HL-60/S4 treated with phorbol 12-myristate 13-acetate at 8.2 ng/mL for 4 days and 3 days (cell line): Measurements from ENCODE around the gene DHTKD1.

Experiments used
- in situ Hi-C: fragments of 300-500 bp; cut with MboI; formaldehyde crosslinking; loops from 2 replicates; pipeline ENCODE4 v1.15.0; 2022; ENCODE audit warnings: low sequenced_read_pairs

DHTKD1 gene, protein sequence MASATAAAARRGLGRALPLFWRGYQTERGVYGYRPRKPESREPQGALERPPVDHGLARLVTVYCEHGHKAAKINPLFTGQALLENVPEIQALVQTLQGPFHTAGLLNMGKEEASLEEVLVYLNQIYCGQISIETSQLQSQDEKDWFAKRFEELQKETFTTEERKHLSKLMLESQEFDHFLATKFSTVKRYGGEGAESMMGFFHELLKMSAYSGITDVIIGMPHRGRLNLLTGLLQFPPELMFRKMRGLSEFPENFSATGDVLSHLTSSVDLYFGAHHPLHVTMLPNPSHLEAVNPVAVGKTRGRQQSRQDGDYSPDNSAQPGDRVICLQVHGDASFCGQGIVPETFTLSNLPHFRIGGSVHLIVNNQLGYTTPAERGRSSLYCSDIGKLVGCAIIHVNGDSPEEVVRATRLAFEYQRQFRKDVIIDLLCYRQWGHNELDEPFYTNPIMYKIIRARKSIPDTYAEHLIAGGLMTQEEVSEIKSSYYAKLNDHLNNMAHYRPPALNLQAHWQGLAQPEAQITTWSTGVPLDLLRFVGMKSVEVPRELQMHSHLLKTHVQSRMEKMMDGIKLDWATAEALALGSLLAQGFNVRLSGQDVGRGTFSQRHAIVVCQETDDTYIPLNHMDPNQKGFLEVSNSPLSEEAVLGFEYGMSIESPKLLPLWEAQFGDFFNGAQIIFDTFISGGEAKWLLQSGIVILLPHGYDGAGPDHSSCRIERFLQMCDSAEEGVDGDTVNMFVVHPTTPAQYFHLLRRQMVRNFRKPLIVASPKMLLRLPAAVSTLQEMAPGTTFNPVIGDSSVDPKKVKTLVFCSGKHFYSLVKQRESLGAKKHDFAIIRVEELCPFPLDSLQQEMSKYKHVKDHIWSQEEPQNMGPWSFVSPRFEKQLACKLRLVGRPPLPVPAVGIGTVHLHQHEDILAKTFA

GRCh38 chr10:12068449-12069269, at the start of gene DHTKD1:
Gene DHTKD1 (plus strand): TSS chr10:12068954. CDS start chr10:12069034, 80 bp downstream.
- in situ Hi-C loops, result no loop called here

GRCh38 chr10:12019283-12019971, 49.3 kb upstream of the DHTKD1 start:
- in situ Hi-C loops, result no loop called here

DNA sequence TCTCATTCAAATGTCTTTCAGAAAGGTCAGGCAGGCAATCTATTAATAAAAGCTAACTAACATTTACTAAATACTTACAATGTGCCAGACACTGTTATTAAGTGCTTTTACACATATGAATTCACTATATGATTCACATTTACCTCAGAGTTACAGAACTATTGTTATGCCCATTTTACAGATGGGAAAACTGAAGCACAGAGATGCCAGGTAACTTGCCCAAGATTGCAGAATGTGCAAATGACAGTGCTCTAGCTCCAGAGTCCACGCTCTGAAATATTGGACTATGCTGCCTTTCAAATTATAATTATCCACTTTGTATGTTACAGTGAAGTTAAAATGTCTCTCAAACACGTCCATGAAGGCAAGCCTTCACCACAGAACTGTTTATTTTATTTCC, 48.2 kb upstream of the DHTKD1 start:
- in situ Hi-C loops, result no loop called here

DNA sequence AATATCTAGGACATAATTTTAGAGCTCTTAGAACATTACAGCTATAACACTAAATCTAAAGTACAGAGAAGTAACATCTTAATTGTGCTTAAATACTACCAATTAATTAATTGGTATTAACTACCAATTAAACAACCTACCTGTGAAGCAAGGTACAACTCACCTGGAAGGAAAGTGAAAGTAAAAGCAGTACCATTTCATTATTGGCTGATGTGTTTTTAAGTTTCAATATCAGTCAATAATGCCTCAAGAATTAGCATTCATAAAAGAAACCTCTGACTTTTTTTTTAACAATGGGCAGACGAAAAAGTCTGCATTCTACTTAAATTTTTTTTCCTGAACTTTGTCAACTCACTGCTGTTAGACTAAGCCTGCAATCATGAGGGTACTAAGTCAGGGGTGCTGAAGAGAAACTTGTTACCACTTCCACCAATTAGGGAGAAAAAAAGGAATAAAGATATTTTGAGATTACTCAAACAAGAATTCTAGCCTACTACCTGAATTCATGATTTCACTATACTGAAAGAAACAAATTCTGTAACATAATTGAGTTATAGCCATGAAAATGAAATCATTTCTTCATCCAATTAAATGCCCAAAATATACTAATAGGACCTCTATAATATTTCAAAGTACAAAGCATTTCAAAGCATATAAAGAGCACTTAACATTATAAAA, 46.0 kb upstream of the DHTKD1 start:
- in situ Hi-C loops, result no loop called here

GRCh38 chr10:12025591-12025990, 43.2 kb upstream of the DHTKD1 start:
- in situ Hi-C loops, result no loop called here

GRCh38 chr10:12027539-12027938, 41.2 kb upstream of the DHTKD1 start:
- in situ Hi-C loops, result no loop called here

GRCh38 chr10:12031404-12031803, 37.4 kb upstream of the DHTKD1 start:
- in situ Hi-C loops, result no loop called here

GRCh38 chr10:12036073-12036655, 32.6 kb upstream of the DHTKD1 start:
- in situ Hi-C loops, result no loop called here

- in situ Hi-C loops, result no loop called here
Observed at GRCh38 chr10:12041766-12042408, 26.9 kb upstream of the DHTKD1 start.

DNA sequence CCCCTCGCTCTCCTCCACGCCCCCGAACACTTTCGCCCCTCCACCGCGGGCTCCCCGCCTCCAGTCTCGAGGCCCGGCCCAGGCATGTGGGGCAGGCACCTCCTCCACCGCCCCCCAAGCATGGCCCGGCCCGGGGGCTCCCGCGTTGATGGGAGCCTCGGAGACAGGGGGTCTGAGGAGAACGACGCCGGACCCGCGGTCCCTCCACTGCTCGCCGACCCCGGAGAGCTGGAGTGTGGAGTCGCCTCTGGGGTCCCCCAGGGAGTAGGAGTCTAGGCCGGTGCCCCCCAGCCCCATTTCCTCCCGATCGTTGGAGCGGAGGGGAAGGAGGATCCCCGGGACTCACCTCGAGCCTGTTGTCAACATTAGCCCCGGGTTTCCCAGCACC, 26.4 kb upstream of the DHTKD1 start:
- in situ Hi-C loops, result no loop called here

DNA sequence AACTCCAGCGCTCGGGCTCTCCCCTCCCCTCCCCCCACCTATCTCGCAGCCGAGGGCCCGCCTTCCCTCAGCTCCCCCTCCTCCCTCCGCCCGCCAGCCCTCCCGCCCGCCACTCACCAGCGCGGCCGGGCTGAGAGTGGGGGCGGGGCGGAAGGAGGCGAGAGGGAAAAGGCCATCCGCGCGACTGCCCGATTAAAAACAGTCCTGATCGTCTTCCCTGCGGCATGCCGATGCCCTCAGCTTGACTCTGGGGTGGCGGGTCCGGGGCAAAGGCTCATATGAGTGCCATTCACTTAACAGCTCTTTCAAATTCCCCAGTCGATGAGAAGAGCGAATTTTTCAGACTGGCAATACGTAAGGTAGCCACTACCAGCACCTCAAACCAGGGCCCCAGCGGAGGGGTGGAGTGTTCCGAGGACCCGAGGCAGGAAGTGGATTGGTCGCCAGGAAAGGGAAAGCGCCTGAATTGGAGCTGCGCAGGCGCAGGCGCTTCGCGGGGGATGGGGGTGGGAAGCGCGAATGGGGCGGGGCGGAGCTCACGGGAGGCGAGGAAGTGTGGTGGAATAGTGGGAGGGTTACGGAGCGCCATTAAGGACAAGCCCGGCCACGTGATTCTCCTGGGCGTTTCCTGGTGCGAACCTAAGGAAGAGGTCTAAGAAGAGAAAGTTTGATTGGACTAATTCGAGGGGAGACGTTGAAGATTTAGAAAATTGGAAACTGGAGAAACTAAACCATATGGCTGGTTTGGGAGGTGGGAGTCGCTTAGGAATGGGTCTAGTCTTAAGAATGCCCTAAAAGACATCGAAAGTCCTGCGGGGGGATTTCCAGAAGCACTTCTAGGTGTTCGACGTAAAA, 25.7 kb upstream of the DHTKD1 start, which contains the start of gene UPF2:
UPF2 (minus strand) TSS at position 13 of the 855 bp plus-strand sequence. CDS start 7,386 bp downstream, outside the sequence.
- in situ Hi-C loops, result no loop called here

DNA sequence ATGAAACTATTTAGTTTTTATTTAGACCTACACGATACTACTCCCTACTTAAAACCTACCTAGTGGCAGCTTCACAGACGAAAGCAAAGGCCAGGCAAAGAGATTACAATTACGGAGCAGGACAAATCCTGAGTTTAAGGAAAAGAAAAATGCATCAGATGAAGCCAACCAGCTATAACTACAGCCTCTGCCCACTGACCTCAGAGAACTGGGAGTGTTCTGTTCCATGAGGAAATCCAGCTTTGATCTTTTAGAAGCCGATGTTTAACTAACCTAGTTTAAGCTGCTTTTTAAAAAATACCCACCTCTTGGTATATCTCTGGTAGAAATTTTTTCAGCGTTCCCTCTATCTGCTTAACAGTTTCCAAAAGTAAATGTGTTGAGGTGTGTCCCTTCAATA, 23.2 kb upstream of the DHTKD1 start:
- in situ Hi-C loops, result no loop called here

DNA sequence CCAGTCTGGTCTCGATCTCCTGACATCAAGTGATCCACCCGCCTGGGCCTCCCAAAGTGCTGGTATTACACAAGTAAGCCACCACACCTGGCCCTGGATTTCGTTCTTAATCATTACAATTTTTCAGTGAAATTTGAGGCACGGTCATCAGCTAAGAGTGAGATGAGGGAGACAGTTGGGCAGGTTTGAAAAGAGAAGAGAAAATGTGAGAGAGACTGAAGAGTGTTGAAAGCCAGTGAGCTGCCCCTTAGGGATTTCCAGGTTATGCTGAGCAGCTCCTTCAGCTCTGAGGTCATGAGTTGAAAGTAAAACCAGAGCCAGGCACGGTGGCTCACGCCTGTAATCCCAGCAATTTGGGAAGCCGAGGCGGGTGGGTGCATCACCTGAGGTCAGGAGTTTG, 20.2 kb upstream of the DHTKD1 start:
- in situ Hi-C loops, result no loop called here

- in situ Hi-C loops, result no loop called here
Observed at GRCh38 chr10:12050528-12050927, 18.2 kb upstream of the DHTKD1 start.

DNA sequence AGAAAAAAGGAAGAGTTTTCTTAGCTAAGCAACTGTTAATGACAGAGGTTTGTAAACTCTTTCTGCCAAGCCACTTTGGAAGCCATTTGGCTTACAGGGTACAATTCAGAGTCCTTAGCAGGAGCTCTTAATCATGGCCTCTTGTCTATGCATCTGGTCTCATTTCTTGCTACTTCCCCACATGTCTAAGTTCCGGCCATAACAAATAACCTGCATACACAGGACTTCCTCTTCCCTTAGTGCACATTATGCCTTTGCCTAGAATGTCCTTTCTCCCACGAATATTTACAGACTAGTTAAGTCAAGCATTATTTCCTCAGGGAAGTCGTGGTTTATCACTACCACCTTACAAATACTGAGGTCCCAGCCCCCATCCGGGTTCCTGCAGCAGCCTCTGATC, 17.5 kb upstream of the DHTKD1 start:
- in situ Hi-C loops, result no loop called here

DNA sequence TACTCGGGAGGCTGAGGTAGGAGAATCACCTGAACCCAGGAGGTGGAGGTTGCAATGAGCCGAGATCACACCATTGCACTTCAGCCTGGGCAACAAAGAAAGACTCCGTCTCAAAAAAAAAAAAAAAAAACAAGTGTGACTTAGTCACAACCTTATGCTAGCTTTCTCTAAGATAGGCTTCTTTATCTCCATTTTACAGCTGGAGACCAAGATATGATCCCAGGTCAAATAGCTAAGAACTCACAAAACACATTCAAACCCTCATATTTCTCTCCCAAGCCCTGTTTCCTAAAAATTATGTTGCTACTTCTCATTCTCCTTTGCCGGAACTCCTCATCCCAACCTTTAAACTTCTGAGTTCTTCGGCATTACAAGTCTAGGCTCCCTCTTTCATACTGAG, 13.0 kb upstream of the DHTKD1 start:
- in situ Hi-C loops, result no loop called here

DNA sequence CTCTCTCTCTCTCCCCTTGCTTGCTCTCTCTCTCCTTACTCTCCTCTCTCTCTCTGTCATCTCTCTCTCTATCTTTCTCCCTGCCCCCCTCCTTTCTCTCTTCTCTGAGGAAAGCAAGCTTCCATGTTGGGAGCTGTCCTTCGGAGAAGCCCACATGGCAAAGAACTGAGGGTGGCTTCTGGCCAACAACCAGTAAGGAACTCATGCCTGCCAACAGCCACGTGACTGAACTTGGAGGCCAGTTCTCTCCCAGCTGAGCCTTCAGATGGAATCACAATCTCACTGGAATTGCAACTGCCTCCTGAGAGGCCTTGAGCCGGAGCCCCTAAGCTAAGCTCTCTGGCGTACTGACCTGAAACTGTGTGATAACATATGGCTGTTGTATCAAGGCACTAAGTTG, 12.0 kb upstream of the DHTKD1 start:
- in situ Hi-C loops, result no loop called here

DNA sequence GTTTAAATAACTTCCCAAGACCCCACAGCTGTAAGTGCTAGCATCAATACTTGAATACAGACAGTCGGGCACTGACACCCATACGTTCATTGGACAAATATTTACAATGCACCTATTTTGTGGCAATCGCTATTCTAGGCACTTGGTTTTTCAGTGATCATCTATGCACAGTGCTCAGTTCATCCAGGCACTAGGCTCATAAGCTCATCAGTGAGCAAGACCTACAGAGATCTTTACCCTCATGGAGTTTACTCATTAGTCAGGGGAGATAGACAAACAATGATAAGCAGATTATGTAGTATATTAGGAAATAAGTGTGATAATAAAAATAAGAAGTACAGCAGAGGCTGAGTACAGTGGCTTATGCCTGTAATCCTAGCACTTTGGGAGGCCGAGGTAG, 7.6 kb upstream of the DHTKD1 start:
- in situ Hi-C loops, result no loop called here
